Kidney epithelial cell (primary cell): ENCODE measurements around the gene LATS1. TPM values are rescaled to one million over a fixed set of nuclear protein-coding genes. Genes with fewer than 3 reads are reported as not detected.

ENCODE experiments used
- DNase-seq: peaks from one replicate; pipeline ENCODE4 v3.0.0-alpha.2; 2010; ENCODE audit warnings: low read depth
- H3K27me3 ChIP-seq: 2 replicates; pipeline ENCODE4 v1.6.0; 2011; ENCODE audit warnings: low read length; ENCODE audit not compliant: control insufficient read depth, insufficient read depth
- H3K36me3 ChIP-seq: 2 replicates; pipeline ENCODE4 v1.5.1; 2011; ENCODE audit warnings: low read length; ENCODE audit not compliant: control insufficient read depth, insufficient read depth
- H3K4me3 ChIP-seq: 2 replicates; pipeline ENCODE4 v1.5.1; 2011; ENCODE audit warnings: low read depth, mild to moderate bottlenecking, control low read depth, low read length
- CTCF ChIP-seq: IDR thresholded peaks from 2 replicates; pipeline ENCODE4 v1.5.1; 2011; ENCODE audit warnings: mild to moderate bottlenecking, moderate library complexity, low read length, control low read depth, inconsistent platforms; ENCODE audit not compliant: insufficient read depth, poor library complexity, severe bottlenecking
- total RNA-seq: library from RNA; depleted of rRNA; stranded (reverse); fragments of >200 nt; gene quantifications from 2 replicates; pipeline ENCODE4 v1.2.3, GENCODE V29; 2015

LATS1 gene
- total RNA-seq, 1 donor from 2014 or later: 20.5 TPM

DNA sequence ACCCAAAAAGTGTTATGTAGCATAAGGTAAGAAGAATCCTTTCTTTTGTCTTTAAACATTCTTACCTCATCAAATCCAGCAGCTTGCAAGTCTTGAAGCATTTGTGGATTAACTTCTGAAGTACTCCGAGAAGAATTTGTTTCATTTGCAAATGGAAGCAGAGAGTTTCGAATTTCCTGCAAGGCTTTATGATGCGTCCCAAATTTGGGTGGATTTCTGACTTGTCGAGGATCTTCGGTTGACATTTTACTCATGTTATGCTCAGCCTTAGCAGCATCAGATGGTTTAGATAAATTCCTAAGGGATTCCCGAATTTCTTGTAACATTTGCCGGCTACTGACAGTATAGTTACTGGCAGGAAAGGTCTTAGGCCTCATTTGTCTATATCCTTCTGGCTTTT lies 16.2 kb downstream of the LATS1 start:
- Histone ChIP-seq H3K4me3 (no peak overlapping the region), H3K27me3 (no peaks in the 10 kb centered on the region), H3K36me3 (no peaks in the 10 kb centered on the region)
- TF ChIP-seq CTCF: no peak
- DNase-seq: no peak

GRCh38 chr6:149699150-149699549 lies 18.8 kb downstream of the LATS1 start:
- Histone ChIP-seq H3K4me3 (no peak overlapping the region), H3K27me3 (no peaks in the 10 kb centered on the region), H3K36me3 (no peaks in the 10 kb centered on the region)
- no peak for TF ChIP-seq CTCF
- DNase-seq: no peak

- DNase-seq: no peak
- no peaks in the 10 kb centered on the region for H3K27me3 ChIP-seq
- no peak overlapping the region for H3K4me3 ChIP-seq
- no peaks in the 10 kb centered on the region for H3K36me3 ChIP-seq
- TF ChIP-seq CTCF: no peak
Observed at GRCh38 chr6:149698175-149698574, 19.7 kb downstream of the LATS1 start.

DNA sequence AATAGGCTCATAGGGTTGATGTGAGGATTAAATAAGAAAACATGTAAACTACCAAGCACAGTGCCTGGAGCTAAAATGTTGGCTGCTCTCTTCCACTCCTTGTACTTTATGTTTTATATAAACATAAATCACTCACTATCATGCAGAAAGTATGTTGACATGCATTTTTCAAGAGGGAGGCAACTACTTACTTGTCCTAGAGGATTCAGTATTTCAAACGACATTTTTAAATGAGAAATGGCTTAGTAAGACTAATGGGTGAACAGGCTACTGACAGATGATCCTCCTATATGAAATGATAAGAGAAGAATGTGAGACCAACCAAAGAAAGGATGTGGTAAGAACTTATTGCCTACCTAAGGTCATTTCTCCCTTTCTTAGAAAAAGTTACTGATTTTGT lies 21.0 kb downstream of the LATS1 start:
- Histone ChIP-seq H3K27me3 (no peaks in the 10 kb centered on the region), H3K4me3 (no peak overlapping the region), H3K36me3 (no peaks in the 10 kb centered on the region)
- no peak for DNase-seq
- TF ChIP-seq CTCF: no peak

DNA sequence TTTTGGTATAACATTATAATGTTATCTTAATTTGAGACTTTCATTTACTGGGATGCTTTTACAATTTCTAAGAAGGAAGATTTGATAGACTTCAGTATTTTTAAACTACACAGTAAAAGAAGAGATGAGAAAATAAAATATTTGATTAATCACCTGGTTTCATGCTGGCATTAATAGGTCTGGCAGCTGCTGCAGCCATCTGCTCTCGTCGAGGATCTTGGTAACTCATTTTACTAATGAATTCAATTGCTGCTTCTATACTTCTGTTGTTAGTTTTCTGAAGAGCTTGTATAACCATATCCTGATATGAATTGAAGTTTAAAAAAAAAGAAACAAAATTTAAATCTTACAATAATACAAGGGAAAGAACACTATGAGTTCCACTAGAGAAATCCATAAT lies 23.0 kb downstream of the LATS1 start:
- Histone ChIP-seq H3K4me3 (no peak overlapping the region), H3K36me3 (no peaks in the 10 kb centered on the region), H3K27me3 (no peaks in the 10 kb centered on the region)
- TF ChIP-seq CTCF: no peak
- DNase-seq: no peak

- H3K4me3 ChIP-seq: no peak overlapping the region
- DNase-seq: no peak
- H3K36me3 ChIP-seq: no peaks in the 10 kb centered on the region
- no peak for TF ChIP-seq CTCF
- no peaks in the 10 kb centered on the region for H3K27me3 ChIP-seq
Observed at GRCh38 chr6:149691201-149691600, 26.7 kb downstream of the LATS1 start.
